Liver (tissue), 9 donors: ENCODE results near the gene RALGPS2. TPM values are rescaled to one million over a fixed set of nuclear protein-coding genes. Genes with fewer than 3 reads are reported as not detected.
"Not testable (repeated sequence)": the region's sequence is repeated elsewhere in the genome, so short reads cannot be mapped to it uniquely, and the experiment has no call there.

Experiments
- DNase-seq: peaks from one replicate; pipeline ENCODE4 v3.0.0-alpha.2; 2017; ENCODE audit warnings: low spot score
- H3K27ac ChIP-seq, 2 donors: one replicate each; pipeline ENCODE4 v1.7.0; 2013; ENCODE audit warnings: inconsistent platforms in 2 of 2, low read length in 2 of 2, control low read depth in 1 of 2, low read depth in 1 of 2, mild to moderate bottlenecking in 1 of 2
- H3K27me3 ChIP-seq, 4 donors: one replicate each; pipeline versions ENCODE4 v1.6.1 to v1.7.0; 2013; ENCODE audit warnings: low read length in 3 of 4, inconsistent platforms in 1 of 4, mild to moderate bottlenecking in 1 of 4, moderate library complexity in 1 of 4; ENCODE audit not compliant: control insufficient read depth in 4 of 4, insufficient read depth in 4 of 4
- H3K36me3 ChIP-seq, 4 donors: one replicate each; pipeline versions ENCODE4 v1.6.1 to v1.7.0; 2013; ENCODE audit warnings: low read length in 3 of 4, mild to moderate bottlenecking in 3 of 4, low read depth in 1 of 4, moderate library complexity in 1 of 4; ENCODE audit not compliant: control insufficient read depth in 4 of 4, insufficient read depth in 3 of 4
- H3K4me1 ChIP-seq, 4 donors: one replicate each; pipeline versions ENCODE4 v1.6.1 to v1.7.0; 2013; ENCODE audit warnings: low read length in 3 of 4, mild to moderate bottlenecking in 3 of 4, moderate library complexity in 1 of 4; ENCODE audit not compliant: control insufficient read depth in 4 of 4, insufficient read depth in 4 of 4
- H3K4me3 ChIP-seq, 3 donors: one replicate each; pipeline versions ENCODE4 v1.6.1 to v1.7.0; 2013; ENCODE audit warnings: low read length in 3 of 3, control low read depth in 1 of 3, low read depth in 1 of 3, mild to moderate bottlenecking in 1 of 3
- H3K9ac ChIP-seq, 2 donors: one replicate each; pipeline ENCODE4 v1.7.0; 2013; ENCODE audit warnings: low read length in 2 of 2, mild to moderate bottlenecking in 2 of 2, moderate library complexity in 2 of 2, control low read depth in 1 of 2, low read depth in 1 of 2
- H3K9me3 ChIP-seq, 4 donors: one replicate each; pipeline versions ENCODE4 v1.6.1 to v1.7.0; 2013; ENCODE audit warnings: low read length in 3 of 4; ENCODE audit not compliant: control insufficient read depth in 4 of 4
- EGR1 ChIP-seq, 2 donors: IDR thresholded peaks; 2 replicates each; pipeline ENCODE4 v1.6.1; 2016 to 2018; ENCODE audit warnings: antibody characterized with exemption in 2 of 2, low read depth in 2 of 2
- FOXA1 ChIP-seq: IDR thresholded peaks from 2 replicates; pipeline ENCODE4 v1.6.1; 2016; ENCODE audit warnings: antibody characterized with exemption
- FOXA2 ChIP-seq: IDR thresholded peaks from 2 replicates; pipeline ENCODE4 v1.6.1; 2016; ENCODE audit warnings: antibody characterized with exemption
- GABPA ChIP-seq, 2 donors: IDR thresholded peaks in 1 of 2; conservative IDR thresholded peaks in 1 of 2; 2 replicates each; pipeline ENCODE4 v1.6.1; 2016; ENCODE audit warnings: antibody characterized with exemption in 2 of 2, mild to moderate bottlenecking in 1 of 2, moderate library complexity in 1 of 2
- JUND ChIP-seq, 2 donors: IDR thresholded peaks; 2 replicates each; pipeline ENCODE4 v1.6.1; 2016; ENCODE audit warnings: antibody characterized with exemption in 2 of 2
- MAX ChIP-seq: IDR thresholded peaks from 2 replicates; pipeline ENCODE4 v1.6.1; 2016; ENCODE audit warnings: antibody characterized with exemption
- NR2F2 ChIP-seq: IDR thresholded peaks from 2 replicates; pipeline ENCODE4 v1.6.1; 2016; ENCODE audit warnings: antibody characterized with exemption
- RAD21 ChIP-seq, 2 donors: IDR thresholded peaks; 2 replicates each; pipeline ENCODE4 v1.6.1; 2016; ENCODE audit warnings: antibody characterized with exemption in 2 of 2, mild to moderate bottlenecking in 2 of 2
- REST ChIP-seq: IDR thresholded peaks from 2 replicates; pipeline ENCODE4 v1.6.1; 2016; ENCODE audit warnings: antibody characterized with exemption, mild to moderate bottlenecking
- RXRA ChIP-seq, 2 donors: IDR thresholded peaks; 2 replicates each; pipeline ENCODE4 v1.6.1; 2017 to 2018; ENCODE audit warnings: antibody characterized with exemption in 2 of 2, mild to moderate bottlenecking in 1 of 2
- SP1 ChIP-seq: IDR thresholded peaks from 2 replicates; pipeline ENCODE4 v1.6.1; 2018; ENCODE audit warnings: antibody characterized with exemption, mild to moderate bottlenecking
- TAF1 ChIP-seq: conservative IDR thresholded peaks from 2 replicates; pipeline ENCODE4 v1.6.1; 2016; ENCODE audit warnings: antibody characterized with exemption, mild to moderate bottlenecking
- WGBS: extraction: QIAGEN DNeasy Blood & Tissue Kit; methylation state at CpG from one replicate; pipeline ENCODE4 v1.1.7; 2013; 5-methylcytosine and 5-hydroxymethylcytosine counted together
- polyA plus RNA-seq, 2 donors: library from polyadenylated mRNA; stranded (reverse) in 1 of 2; unstranded in 1 of 2; fragments of 200-250 nt in 1 of 2; fragments of >200 nt in 1 of 2; fragmentation: Nextera tagmentation in 1 of 2; extraction: Ambion mirVana in 1 of 2; gene quantifications; one replicate each; pipeline versions ENCODE4 v1.2.1 to v1.2.3, GENCODE V29; 2013 to 2015
- total RNA-seq, 2 donors: library from RNA; depleted of rRNA; stranded (reverse); fragments of >200 nt; gene quantifications; one replicate each; pipeline ENCODE4 v1.2.3, GENCODE V29; 2014
- TF ChIP-seq, protein P1 (sequence below): IDR thresholded peaks from 2 replicates; pipeline ENCODE4 v1.6.1; 2016; ENCODE audit warnings: antibody characterized with exemption
- TF ChIP-seq, protein P2 (sequence below): fragments of 150-350 bp; IDR thresholded peaks from 2 replicates; pipeline ENCODE4 v1.5.1; 2017; ENCODE audit warnings: improper control_type of control experiment, low read depth, low read length; ENCODE audit not compliant: missing input control
- TF ChIP-seq, protein P3 (sequence below): IDR thresholded peaks from 2 replicates; pipeline ENCODE4 v1.6.1; 2016; ENCODE audit warnings: antibody characterized with exemption
- donor health status: healthy.
- donor health status: healthy.
- donor health status: healthy.
- donor health status: healthy.
- donor health status: healthy.

The RALGPS2 gene
- total and polyA plus RNA-seq, 4 donors = 8.1 to 39.2 (median 16.9) TPM

- no peak overlapping the region for H3K4me3 ChIP-seq
- H3K9me3 ChIP-seq = no peaks in the 10 kb centered on the region
- TF ChIP-seq RXRA (IDR thresholded peaks at IDR 0.05) (no peak), SP1 (no peak), FOXA2 (no peak), JUND (IDR thresholded peaks at IDR 0.05) (no peak), GABPA (IDR thresholded peaks at IDR 0.05 in 1 of 2, conservative IDR thresholded peaks at IDR 0.05 in 1 of 2) (no peak), TAF1 (no peak), MAX (no peak), RAD21 (IDR thresholded peaks at IDR 0.05) (no peak), EGR1 (IDR thresholded peaks at IDR 0.05; ENCODE audit: low read depth in 2 of 2) (no peak), REST (no peak), FOXA1 (no peak), NR2F2 (no peak)
- TF ChIP-seq, protein P1, sequence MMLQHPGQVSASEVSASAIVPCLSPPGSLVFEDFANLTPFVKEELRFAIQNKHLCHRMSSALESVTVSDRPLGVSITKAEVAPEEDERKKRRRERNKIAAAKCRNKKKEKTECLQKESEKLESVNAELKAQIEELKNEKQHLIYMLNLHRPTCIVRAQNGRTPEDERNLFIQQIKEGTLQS = no peak
- TF ChIP-seq, protein P2, sequence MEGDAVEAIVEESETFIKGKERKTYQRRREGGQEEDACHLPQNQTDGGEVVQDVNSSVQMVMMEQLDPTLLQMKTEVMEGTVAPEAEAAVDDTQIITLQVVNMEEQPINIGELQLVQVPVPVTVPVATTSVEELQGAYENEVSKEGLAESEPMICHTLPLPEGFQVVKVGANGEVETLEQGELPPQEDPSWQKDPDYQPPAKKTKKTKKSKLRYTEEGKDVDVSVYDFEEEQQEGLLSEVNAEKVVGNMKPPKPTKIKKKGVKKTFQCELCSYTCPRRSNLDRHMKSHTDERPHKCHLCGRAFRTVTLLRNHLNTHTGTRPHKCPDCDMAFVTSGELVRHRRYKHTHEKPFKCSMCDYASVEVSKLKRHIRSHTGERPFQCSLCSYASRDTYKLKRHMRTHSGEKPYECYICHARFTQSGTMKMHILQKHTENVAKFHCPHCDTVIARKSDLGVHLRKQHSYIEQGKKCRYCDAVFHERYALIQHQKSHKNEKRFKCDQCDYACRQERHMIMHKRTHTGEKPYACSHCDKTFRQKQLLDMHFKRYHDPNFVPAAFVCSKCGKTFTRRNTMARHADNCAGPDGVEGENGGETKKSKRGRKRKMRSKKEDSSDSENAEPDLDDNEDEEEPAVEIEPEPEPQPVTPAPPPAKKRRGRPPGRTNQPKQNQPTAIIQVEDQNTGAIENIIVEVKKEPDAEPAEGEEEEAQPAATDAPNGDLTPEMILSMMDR = no peak
- TF ChIP-seq, protein P3, sequence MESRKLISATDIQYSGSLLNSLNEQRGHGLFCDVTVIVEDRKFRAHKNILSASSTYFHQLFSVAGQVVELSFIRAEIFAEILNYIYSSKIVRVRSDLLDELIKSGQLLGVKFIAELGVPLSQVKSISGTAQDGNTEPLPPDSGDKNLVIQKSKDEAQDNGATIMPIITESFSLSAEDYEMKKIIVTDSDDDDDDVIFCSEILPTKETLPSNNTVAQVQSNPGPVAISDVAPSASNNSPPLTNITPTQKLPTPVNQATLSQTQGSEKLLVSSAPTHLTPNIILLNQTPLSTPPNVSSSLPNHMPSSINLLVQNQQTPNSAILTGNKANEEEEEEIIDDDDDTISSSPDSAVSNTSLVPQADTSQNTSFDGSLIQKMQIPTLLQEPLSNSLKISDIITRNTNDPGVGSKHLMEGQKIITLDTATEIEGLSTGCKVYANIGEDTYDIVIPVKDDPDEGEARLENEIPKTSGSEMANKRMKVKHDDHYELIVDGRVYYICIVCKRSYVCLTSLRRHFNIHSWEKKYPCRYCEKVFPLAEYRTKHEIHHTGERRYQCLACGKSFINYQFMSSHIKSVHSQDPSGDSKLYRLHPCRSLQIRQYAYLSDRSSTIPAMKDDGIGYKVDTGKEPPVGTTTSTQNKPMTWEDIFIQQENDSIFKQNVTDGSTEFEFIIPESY = no peak
- H3K36me3 ChIP-seq = no peaks in the 10 kb centered on the region
- H3K27me3 ChIP-seq = no peaks in the 10 kb centered on the region
- peaks cover 0 to 9% (median 7%) of the 10 kb centered on the region in 4 donors for H3K4me1 ChIP-seq
- no peak overlapping the region for H3K9ac ChIP-seq
- WGBS = 86% methylated on average over 4 of the region's 4 CpGs
- DNase-seq = no peak
- no peak overlapping the region for H3K27ac ChIP-seq
These were observed 223.6 kb downstream of the RALGPS2 start for GRCh38 chr1:178948676-178949075.

DNA sequence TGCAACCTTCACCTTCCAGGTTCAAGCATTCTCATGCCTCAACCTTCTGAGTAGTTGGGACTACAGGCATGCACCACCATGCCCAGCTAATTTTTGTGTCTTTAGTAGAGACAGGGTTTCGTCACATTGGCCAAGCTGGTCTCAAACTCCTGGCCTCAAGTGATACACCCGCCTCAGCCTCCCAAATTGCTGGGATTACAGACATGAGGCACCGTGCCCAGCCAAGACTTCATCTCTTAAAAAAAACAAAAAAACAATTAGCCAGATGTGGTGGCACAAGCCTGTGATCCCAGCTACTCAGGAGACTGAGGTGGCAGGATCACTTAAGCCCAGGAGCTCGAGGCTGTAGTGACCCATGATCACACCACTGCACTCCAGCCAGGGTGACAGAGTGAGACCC lies 224.8 kb downstream of the RALGPS2 start:
- not testable (repeated sequence) for H3K4me3 ChIP-seq, H3K9ac ChIP-seq, H3K9me3 ChIP-seq, H3K4me1 ChIP-seq, H3K36me3 ChIP-seq, DNase-seq, H3K27me3 ChIP-seq, H3K27ac ChIP-seq
- 82% methylated on average over 4 of the region's 4 CpGs for WGBS
